ENCODE measurements around the gene MARCKS. TPM values are rescaled to one million over a fixed set of nuclear protein-coding genes. Genes with fewer than 3 reads are reported as not detected.
A peak's percentile ranks its signal among the peaks of the same experiment; 100 is the strongest.

Gene MARCKS
- 10 to 100 TPM; 23.0 to 32.6 TPM for total RNA-seq
- long read RNA-seq, partial matches to known transcripts = 0 of 2 reads
- long read RNA-seq, other reads (novel, unspliced or antisense) = 2 of 2 reads

GRCh38 chr6:113856625-113857555, at the start of gene MARCKS:
Gene MARCKS (plus strand): TSS chr6:113857345. CDS start chr6:113857746, 401 bp downstream.
- peak; percentile 58 to 77 for ATAC-seq
- intact Hi-C loops (cut with DNase I) = loop anchor here (2.0 to 10.0 kb wide), 4 partner anchors 232 to 445 kb away; no protein-coding TSS in a partner anchor
- DNase-seq = peak; percentile 84

GRCh38 chr6:113809826-113810225, 47.3 kb upstream of the MARCKS start:
- intact Hi-C loops (cut with DNase I) = no loop called here
- peak in 1 of 2 donors; percentile 64 for ATAC-seq
- DNase-seq = no peak

GRCh38 chr6:113813142-113813541, 44.0 kb upstream of the MARCKS start:
- ATAC-seq (peak in 1 of 2 donors; percentile 53), DNase-seq (no peak)
- intact Hi-C loops (cut with DNase I) = no loop called here

- intact Hi-C loops (cut with DNase I) = no loop called here
- ATAC-seq (peak in 1 of 2 donors; percentile 53), DNase-seq (no peak)
These were observed 38.6 kb upstream of the MARCKS start for GRCh38 chr6:113818578-113818977.

GRCh38 chr6:113819169-113819830, 37.8 kb upstream of the MARCKS start:
- ATAC-seq (peak in 1 of 2 donors; percentile 44), DNase-seq (no peak)
- intact Hi-C loops (cut with DNase I) = no loop called here

GRCh38 chr6:113820761-113821160, 36.4 kb upstream of the MARCKS start:
- DNase-seq = no peak
- ATAC-seq = no peak
- intact Hi-C loops (cut with DNase I) = no loop called here

- ATAC-seq (no peak), DNase-seq (no peak)
- intact Hi-C loops (cut with DNase I) = no loop called here
These were observed 35.7 kb upstream of the MARCKS start for GRCh38 chr6:113821445-113821844.

GRCh38 chr6:113823916-113824315, 33.2 kb upstream of the MARCKS start:
- DNase-seq = no peak
- intact Hi-C loops (cut with DNase I) = no loop called here
- ATAC-seq = no peak

GRCh38 chr6:113824411-113824810, 32.7 kb upstream of the MARCKS start:
- intact Hi-C loops (cut with DNase I) = no loop called here
- ATAC-seq = peak in 1 of 2 donors; percentile 8
- no peak for DNase-seq

GRCh38 chr6:113824866-113825265, 32.3 kb upstream of the MARCKS start:
- no peak for DNase-seq
- intact Hi-C loops (cut with DNase I) = no loop called here
- no peak for ATAC-seq

- peak; percentile 94 to 96 for ATAC-seq
- peak; percentile 81 for DNase-seq
These were observed 31.4 kb upstream of the MARCKS start for GRCh38 chr6:113825781-113826180.

GRCh38 chr6:113828984-113829695, 28.0 kb upstream of the MARCKS start:
- ATAC-seq = no peak
- intact Hi-C loops (cut with DNase I) = no loop called here
- DNase-seq = no peak

More at GRCh38 chr6:113825781-113826180, 31.4 kb upstream of the MARCKS start:
- intact Hi-C loops (cut with DNase I) = no loop called here

- intact Hi-C loops (cut with DNase I) = no loop called here
- no peak for ATAC-seq
- no peak for DNase-seq
These were observed 27.5 kb upstream of the MARCKS start for GRCh38 chr6:113829696-113830045.

GRCh38 chr6:113830140-113830539, 27.0 kb upstream of the MARCKS start:
- intact Hi-C loops (cut with DNase I) = no loop called here
- no peak for DNase-seq
- ATAC-seq = no peak

GRCh38 chr6:113833537-113833936, 23.6 kb upstream of the MARCKS start:
- intact Hi-C loops (cut with DNase I) = no loop called here
- peak; percentile 79 to 82 for ATAC-seq
- DNase-seq = no peak

GRCh38 chr6:113837170-113837569, 20.0 kb upstream of the MARCKS start:
- ATAC-seq (no peak), DNase-seq (no peak)
- intact Hi-C loops (cut with DNase I) = no loop called here

- intact Hi-C loops (cut with DNase I) = no loop called here
- DNase-seq = no peak
- no peak for ATAC-seq
These were observed 15.0 kb upstream of the MARCKS start for GRCh38 chr6:113842165-113842564.

- intact Hi-C loops (cut with DNase I) = no loop called here
- ATAC-seq (no peak), DNase-seq (no peak)
These were observed 13.6 kb upstream of the MARCKS start for GRCh38 chr6:113843500-113844073.

GRCh38 chr6:113846577-113846976, 10.6 kb upstream of the MARCKS start:
- DNase-seq (no peak), ATAC-seq (no peak)
- intact Hi-C loops (cut with DNase I) = no loop called here
